Subcutaneous abdominal adipose tissue (tissue), 5 donors: ENCODE results near the gene CCDC134.
A peak's percentile ranks its signal among the peaks of the same experiment; 100 is the strongest.
"Not testable (repeated sequence)": the region's sequence is repeated elsewhere in the genome, so short reads cannot be mapped to it uniquely, and the experiment has no call there.

Source experiments
- H3K27ac ChIP-seq: one replicate; pipeline ENCODE4 v1.7.0; 2013; ENCODE audit warnings: low read depth, mild to moderate bottlenecking, inconsistent platforms, low read length, moderate library complexity
- H3K27me3 ChIP-seq, 5 donors: one replicate each; pipeline ENCODE4 v1.7.0; 2013; ENCODE audit warnings: low read length in 5 of 5, inconsistent platforms in 1 of 5; ENCODE audit not compliant: control insufficient read depth in 5 of 5, insufficient read depth in 4 of 5
- H3K36me3 ChIP-seq, 5 donors: one replicate each; pipeline ENCODE4 v1.7.0; 2013; ENCODE audit warnings: low read length in 5 of 5; ENCODE audit not compliant: control insufficient read depth in 5 of 5, insufficient read depth in 5 of 5
- H3K4me1 ChIP-seq, 5 donors: one replicate each; pipeline ENCODE4 v1.7.0; 2013; ENCODE audit warnings: low read length in 5 of 5, mild to moderate bottlenecking in 3 of 5, moderate library complexity in 1 of 5; ENCODE audit not compliant: control insufficient read depth in 5 of 5, insufficient read depth in 5 of 5
- H3K4me3 ChIP-seq, 5 donors: one replicate each; pipeline ENCODE4 v1.7.0; 2013; ENCODE audit warnings: low read length in 5 of 5, low read depth in 1 of 5
- H3K9ac ChIP-seq, 5 donors: one replicate each; pipeline ENCODE4 v1.7.0; 2013; ENCODE audit warnings: low read length in 5 of 5, mild to moderate bottlenecking in 4 of 5, moderate library complexity in 3 of 5
- H3K9me3 ChIP-seq, 5 donors: one replicate each; pipeline ENCODE4 v1.7.0; 2013; ENCODE audit warnings: low read length in 5 of 5; ENCODE audit not compliant: control insufficient read depth in 5 of 5
- donor health status: healthy.
- donor health status: healthy.
- donor health status: healthy.
- donor health status: healthy.
- donor health status: healthy.

Gene CCDC134

GRCh38 chr22:41831383-41831782 lies 30.9 kb downstream of the CCDC134 start:
- Histone ChIP-seq H3K27me3 (no peaks in the 10 kb centered on the region), H3K4me1 (peaks cover 0 to 34% (median 27%) of the 10 kb centered on the region in 5 donors), H3K9me3 (no peaks in the 10 kb centered on the region), H3K27ac (no peak overlapping the region), H3K4me3 (no peak overlapping the region), H3K9ac (no peak overlapping the region), H3K36me3 (peaks cover 0 to 7% (median 5%) of the 10 kb centered on the region in 5 donors)

DNA sequence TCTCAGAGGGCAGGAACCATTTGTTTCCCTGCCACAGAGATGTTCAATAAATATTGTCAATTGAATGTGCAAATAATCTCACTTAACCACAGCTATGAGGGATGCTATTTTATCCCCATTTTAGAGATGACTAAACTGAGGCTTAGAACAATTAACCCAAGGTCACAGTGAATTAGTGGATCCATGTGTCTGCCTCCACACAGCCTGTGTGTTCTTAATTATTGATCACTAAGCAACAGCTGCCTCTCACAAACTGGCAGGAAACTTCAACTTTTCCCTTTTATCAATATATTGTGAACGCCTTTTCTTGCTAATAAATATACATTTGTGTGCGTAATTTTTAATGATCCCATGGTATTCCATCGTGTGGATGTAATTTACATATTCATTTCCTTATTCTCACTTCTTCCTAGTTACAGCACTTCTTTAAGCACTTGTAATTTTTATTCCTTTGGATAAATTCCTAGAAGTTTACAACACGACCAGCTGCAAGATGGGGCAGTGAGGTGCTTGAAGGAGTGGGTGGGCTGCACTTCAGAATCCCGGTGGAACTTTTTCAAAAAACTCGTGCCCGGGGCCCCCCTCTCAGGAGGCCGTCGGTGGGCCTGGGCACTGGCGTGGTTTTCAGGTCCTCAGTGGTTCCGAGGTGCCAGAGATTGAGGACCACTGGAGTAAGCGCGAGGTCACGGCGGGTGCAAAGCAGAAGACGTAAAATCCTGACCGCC lies 31.5 kb downstream of the CCDC134 start:
- no peaks in the 10 kb centered on the region for H3K9me3 ChIP-seq
- peak overlapping the region; percentile 61 to 77 (median 76) for H3K4me3 ChIP-seq
- H3K27ac ChIP-seq, result peak overlapping the region; percentile 81
- H3K9ac ChIP-seq, result peak overlapping the region; percentile 48 to 84 (median 71)
- no peaks in the 10 kb centered on the region for H3K27me3 ChIP-seq
- H3K4me1 ChIP-seq, result peaks cover 0 to 29% (median 22%) of the 10 kb centered on the region in 5 donors
- H3K36me3 ChIP-seq, result peaks cover 0 to 12% (median 11%) of the 10 kb centered on the region in 5 donors

GRCh38 chr22:41832553-41833368 lies 32.3 kb downstream of the CCDC134 start, which contains the start of gene SREBF2:
TSS of gene SREBF2 (plus strand) at chr22:41833105. CDS start at chr22:41833271, 166 bp downstream.
- Histone ChIP-seq H3K4me1 (peaks cover 0 to 29% (median 22%) of the 10 kb centered on the region in 5 donors), H3K9ac (peak within 1 kb of the TSS; percentile 48 to 84 (median 81)), H3K27ac (peak within 1 kb of the TSS; percentile 81), H3K4me3 (peak within 1 kb of the TSS; percentile 61 to 77 (median 76)), H3K9me3 (no peaks in the 10 kb centered on the region), H3K27me3 (no peaks in the 10 kb centered on the region), H3K36me3 (peaks cover 0 to 12% (median 11%) of the 10 kb centered on the region in 5 donors)

- peaks cover 0 to 12% (median 11%) of the 10 kb centered on the region in 5 donors for H3K36me3 ChIP-seq
- no peaks in the 10 kb centered on the region for H3K27me3 ChIP-seq
- peak overlapping the region; percentile 35 to 81 (median 76) for H3K9ac ChIP-seq
- H3K4me1 ChIP-seq, result peaks cover 0 to 29% (median 22%) of the 10 kb centered on the region in 5 donors
- H3K27ac ChIP-seq, result peak overlapping the region; percentile 81
- peak overlapping the region; percentile 61 to 77 (median 70) for H3K4me3 ChIP-seq
- no peaks in the 10 kb centered on the region for H3K9me3 ChIP-seq
Measured at GRCh38 chr22:41833369-41834004, 33.0 kb downstream of the CCDC134 start.

DNA sequence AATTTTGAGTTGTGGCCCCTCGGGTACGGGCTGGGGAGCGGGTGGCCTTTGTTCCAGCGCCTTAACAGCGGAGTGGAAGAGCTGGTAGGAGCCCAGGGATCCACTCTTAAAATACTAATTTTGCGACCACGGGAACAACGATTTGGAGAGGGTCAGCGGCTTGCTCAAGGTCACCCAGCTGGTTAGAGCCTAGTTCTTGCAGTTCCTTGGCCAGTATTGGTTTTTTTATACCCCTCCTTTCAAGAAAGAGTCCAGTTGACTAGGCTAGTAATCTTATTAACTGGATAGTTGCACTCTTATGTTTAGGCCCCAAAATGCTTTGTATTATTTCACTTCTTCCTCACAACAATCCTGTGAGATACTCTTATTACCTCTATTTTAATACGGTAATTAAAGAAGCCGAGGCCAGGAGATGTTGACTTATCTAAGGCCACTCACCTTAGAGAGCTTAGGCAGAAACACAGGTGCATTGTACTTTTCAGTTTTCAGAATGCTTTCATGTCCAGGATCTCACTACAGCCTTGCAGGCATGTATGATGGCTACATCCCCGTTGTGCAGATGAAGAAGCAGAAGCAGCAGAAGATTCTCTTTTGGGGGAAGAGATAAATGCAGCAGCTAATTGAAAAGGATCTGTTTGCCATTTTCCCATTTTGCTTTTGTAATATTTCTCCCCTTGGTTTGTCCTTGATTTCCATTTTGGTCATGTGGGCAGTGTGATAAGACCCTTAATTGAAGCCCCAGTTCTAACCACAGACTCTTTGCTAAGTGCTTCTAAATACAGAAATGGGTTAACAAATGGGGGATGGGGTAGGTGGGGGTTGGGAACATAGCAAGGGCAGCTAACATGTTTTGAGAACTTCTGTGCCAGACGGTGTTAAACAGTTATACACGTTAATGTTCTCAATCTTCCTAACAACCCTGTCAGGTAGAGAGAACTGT lies 33.8 kb downstream of the CCDC134 start:
- peak overlapping the region; percentile 81 for H3K27ac ChIP-seq
- H3K4me1 ChIP-seq, result peaks cover 0 to 29% (median 22%) of the 10 kb centered on the region in 5 donors
- no peaks in the 10 kb centered on the region for H3K9me3 ChIP-seq

DNA sequence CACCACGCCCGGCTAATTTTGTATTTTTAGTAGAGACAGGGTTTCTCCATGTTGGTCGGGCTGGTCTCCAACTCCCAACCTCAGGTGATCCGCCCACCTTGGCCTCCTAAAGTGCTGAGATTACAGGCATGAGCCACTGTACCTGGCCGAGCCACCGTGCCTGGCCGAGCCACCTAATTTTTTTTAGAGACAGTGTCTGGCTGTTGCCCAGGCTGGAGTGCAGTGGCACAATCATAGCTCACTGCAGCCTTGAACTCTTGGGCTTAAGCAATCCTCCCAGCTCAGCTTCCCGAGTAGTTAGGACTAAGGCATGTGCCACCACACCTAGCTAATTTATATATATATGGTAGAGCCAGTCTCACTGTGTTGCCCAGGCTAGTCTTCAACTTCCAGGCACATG lies 35.0 kb downstream of the CCDC134 start:
- H3K27ac ChIP-seq, result not testable (repeated sequence)
- H3K4me1 ChIP-seq, result peaks cover 0 to 31% (median 22%) of the 10 kb centered on the region in 5 donors

More for the DNA sequence above, 33.8 kb downstream of the CCDC134 start:
- Histone ChIP-seq H3K4me3 (peak overlapping the region; percentile 61 to 77 (median 70)), H3K36me3 (peaks cover 0 to 17% (median 13%) of the 10 kb centered on the region in 5 donors), H3K9ac (peak overlapping the region; percentile 26 to 80 (median 60)), H3K27me3 (no peaks in the 10 kb centered on the region)

GRCh38 chr22:41836551-41836950 lies 36.1 kb downstream of the CCDC134 start:
- Histone ChIP-seq H3K9me3 (no peaks in the 10 kb centered on the region), H3K4me3 (no peak overlapping the region), H3K27me3 (no peaks in the 10 kb centered on the region), H3K4me1 (peaks cover 0 to 37% (median 26%) of the 10 kb centered on the region in 5 donors), H3K27ac (no peak overlapping the region), H3K9ac (no peak overlapping the region), H3K36me3 (peaks cover 0 to 19% (median 16%) of the 10 kb centered on the region in 5 donors)

More for the DNA sequence above, 35.0 kb downstream of the CCDC134 start:
- H3K4me3 ChIP-seq, H3K27me3 ChIP-seq, H3K9me3 ChIP-seq, H3K9ac ChIP-seq: not testable (repeated sequence)
- H3K36me3 ChIP-seq, result peaks cover 0 to 19% (median 13%) of the 10 kb centered on the region in 5 donors

GRCh38 chr22:41838842-41839618 lies 38.6 kb downstream of the CCDC134 start:
- Histone ChIP-seq H3K4me3 (no peak overlapping the region), H3K9me3 (no peaks in the 10 kb centered on the region), H3K4me1 (peaks cover 0 to 22% (median 15%) of the 10 kb centered on the region in 5 donors), H3K27me3 (no peaks in the 10 kb centered on the region), H3K36me3 (peaks cover 0 to 19% (median 16%) of the 10 kb centered on the region in 5 donors), H3K9ac (peak overlapping the region in 1 of 5 donors; percentile 26), H3K27ac (no peak overlapping the region)
